Measurements from ENCODE around the gene RRP12.

RRP12 gene

DNA sequence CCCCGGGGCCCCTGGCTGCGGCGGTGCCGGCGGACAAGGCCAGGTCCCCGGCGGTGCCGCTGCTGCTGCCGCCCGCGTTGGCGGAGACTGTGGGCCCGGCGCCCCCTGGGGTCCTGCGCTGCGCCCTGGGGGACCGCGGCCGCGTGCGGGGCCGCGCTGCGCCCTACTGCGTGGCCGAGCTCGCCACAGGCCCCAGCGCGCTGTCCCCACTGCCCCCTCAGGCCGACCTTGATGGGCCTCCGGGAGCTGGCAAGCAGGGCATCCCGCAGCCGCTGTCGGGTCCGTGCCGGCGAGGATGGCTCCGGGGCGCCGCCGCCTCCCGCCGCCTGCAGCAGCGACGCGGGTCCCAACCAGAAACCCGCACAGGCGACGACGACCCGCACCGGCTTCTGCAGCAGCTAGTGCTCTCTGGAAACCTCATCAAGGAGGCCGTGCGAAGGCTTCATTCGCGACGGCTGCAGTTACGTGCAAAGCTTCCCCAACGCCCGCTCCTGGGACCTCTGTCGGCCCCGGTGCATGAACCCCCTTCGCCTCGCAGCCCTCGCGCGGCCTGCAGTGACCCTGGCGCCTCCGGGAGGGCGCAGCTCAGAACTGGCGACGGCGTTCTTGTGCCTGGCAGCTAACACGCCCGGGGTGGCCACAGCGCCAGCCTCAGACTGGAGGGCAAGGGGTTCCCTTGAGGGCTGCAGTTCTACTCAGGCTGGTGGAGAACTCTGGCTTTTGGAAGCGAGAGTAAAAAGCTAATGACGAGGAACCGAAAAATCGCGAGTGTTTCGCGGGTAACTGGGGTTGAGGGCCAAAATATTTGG is 81.3 kb downstream of the RRP12 start:
- in situ Hi-C loops (cut with HindIII; ENCODE audit: low sequenced_read_pairs): no loop called here

DNA sequence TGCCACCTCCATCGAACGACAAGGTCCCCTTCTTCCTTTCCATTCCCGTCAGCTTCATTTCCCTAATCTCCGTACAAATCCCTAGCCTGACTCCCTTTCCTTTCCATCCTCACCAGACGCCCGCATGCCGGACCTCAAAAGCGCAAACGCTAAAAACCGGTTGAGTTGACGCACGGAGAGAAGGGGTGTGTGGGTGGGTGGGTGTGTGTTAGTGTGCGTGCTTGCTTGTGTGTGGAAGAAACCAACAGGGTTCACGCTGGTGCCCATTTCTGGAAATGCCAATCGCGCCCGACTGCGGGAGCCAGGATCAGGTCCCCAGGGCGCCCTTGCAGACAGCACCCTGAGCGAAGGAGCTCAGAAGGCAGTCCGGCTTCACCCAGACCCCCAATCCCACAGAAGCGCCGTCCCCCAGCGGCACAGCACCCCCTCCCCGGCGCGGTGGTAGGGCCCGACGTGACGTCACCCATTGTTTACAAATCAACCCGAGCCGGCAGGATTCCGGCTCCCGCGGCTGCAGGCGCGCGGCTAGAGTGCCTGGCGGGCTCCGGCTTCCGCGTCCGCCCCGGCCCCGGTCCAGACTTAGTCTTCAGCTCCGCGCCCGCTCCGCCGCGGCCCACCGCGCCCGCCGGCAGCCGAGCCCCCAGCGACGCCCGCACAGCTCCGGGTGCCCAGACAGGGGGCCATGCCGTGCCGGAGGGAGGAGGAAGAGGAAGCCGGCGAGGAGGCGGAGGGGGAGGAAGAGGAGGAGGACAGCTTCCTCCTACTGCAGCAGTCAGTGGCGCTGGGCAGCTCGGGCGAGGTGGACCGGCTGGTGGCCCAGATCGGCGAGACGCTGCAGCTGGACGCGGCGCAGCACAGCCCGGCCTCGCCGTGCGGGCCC is 82.1 kb downstream of the RRP12 start, which contains the start of gene FRAT1:
Gene FRAT1, plus strand, starts transcription at position 500 of the 880 bp plus-strand sequence. Its CDS starts 183 bp downstream, at position 683.
- in situ Hi-C loops (cut with HindIII; ENCODE audit: low sequenced_read_pairs): no loop called here

DNA sequence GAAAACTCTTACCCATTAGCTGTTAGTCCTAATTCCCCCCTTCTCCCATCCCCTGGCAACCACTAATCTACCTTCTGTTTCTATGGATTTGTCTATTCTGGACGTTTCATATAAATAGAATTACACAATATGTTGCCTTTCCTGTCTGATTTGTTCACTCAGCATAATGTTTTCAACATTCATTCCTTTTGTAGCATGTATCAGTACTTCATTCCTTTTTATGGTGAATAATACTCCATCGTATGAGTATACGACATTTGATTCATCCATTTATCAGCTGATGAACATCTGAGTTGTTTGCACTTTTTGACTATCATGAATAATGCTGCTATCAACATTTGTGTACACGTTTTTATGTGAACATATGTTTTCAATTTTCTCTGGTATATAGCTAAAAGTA is 86.5 kb downstream of the RRP12 start:
- in situ Hi-C loops (cut with HindIII; ENCODE audit: low sequenced_read_pairs): no loop called here

DNA sequence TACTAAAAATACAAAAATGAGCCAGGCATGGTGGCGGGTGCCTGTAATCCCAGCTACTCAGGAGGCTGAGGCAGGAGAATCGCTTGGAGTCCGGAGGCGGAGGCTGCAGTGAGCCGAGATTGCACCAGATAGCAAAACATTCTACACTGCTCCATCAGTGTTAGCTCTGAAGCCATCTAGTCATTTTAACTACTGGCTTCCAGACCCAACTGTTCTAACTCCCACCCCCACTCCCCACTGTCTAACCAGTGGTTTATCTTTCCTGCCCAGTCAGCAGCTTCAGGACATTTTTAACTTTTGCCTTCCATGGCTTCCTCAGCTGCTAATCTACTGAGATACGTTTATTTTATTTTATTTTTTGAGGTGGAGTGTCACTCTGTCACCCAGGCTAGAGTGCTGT is 88.2 kb downstream of the RRP12 start:
- in situ Hi-C loops (cut with HindIII; ENCODE audit: low sequenced_read_pairs): no loop called here

DNA sequence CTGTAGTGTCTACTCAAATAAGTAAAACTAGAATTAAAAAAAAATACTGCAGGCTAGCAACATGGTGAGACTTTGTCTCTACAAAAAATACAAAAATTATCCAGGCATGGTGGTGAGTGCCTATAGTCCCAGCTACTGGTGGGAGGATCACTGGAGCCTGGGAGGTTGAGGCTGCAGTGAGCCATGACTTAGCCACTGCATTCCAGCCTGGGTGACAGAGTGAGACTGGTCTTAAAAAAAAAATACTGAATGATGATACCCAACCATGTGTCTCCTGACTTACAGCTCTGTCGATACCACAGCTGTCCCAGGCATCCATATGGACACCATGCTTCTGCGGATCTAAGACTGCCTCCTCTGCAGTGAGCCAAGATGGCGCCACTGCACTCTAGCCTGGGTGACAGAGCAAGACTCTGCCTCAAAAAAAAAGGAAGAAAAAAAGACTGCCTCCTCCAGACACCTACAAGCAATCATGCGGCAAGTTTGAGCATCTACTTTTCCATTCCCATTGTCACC is 90.0 kb downstream of the RRP12 start:
- in situ Hi-C loops (cut with HindIII; ENCODE audit: low sequenced_read_pairs): no loop called here

DNA sequence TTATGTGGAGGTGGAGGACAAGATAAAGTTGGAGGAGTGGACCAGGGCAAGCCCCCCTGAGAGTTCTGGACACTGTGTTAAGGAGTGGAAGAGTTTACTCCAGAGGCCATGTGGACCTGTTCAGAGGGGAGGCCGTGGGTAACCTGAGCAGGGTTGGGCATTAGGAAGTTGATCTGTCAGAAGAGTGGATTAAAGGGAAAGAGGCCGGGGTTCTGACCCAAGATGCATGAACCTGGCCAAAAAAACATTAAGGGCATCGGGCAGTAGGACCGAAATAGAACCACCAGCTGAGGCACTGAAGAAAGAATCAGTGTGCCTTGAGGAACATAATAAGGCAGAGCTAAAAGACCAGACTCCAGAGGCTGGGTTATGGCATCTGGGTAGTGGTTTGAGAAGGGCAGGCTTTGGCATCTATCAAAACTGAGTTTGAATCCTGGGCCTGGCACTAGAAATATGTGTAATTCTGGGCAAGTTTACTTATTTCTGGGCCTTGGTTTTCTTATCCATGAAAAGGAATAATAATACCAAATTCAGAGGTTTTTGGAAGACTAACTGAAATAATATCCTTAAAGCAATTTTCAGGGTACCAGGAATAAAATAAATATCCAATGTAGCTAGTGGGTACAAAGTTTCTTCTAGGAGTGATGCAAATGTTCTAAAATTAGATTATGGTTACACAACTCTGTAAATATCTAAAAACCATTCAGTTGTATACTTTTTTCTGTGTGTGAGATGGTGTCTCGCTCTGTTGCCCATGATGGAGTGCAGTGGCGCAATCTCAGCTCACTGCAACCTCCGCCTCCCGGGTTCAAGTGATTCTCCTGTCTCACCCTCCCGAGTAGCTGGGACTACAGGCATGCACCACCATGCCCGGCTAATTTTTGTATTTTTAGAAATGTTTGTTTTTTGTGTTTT is 93.0 kb downstream of the RRP12 start:
- in situ Hi-C loops (cut with HindIII; ENCODE audit: low sequenced_read_pairs): no loop called here

DNA sequence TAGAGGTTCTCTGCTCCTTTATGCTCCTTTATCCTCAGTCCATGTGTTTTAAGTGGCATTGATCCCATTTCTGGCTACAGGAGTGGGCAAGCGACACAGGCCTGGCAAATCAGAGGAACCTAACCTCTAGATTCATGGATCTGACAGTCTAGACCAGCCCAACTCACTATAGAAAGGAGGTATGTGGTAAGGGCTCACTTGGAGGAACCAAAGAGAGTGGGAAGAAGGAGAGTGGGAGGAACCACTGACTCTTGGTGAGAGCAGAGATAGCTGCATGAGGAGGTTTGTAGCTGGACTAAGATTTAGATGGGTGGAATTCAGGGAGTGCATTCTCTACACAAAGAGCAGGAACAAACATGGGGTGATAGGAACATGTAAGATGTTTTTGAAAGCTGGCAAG is 93.7 kb downstream of the RRP12 start:
- in situ Hi-C loops (cut with HindIII; ENCODE audit: low sequenced_read_pairs): no loop called here
